Measurements from ENCODE around the gene BCL2A1. TPM values are rescaled to one million over a fixed set of nuclear protein-coding genes. Genes with fewer than 3 reads are reported as not detected.
"Not testable (repeated sequence)": the region's sequence is repeated elsewhere in the genome, so short reads cannot be mapped to it uniquely, and the experiment has no call there.

The BCL2A1 gene
- total and polyA plus RNA-seq, 4 experiments from 2014 or later, result 25.4 to 28.5 (median 27.2) TPM

- intact Hi-C loops (cut with micrococcal nuclease), result no loop called here
- H3K36me3 Mint-ChIP-seq, result peaks cover 50 to 60% of the 10 kb centered on the region in 2 donors
Measured at GRCh38 chr15:79919090-79919748, 51.8 kb downstream of the BCL2A1 start.

GRCh38 chr15:79918278-79918677, 52.7 kb downstream of the BCL2A1 start:
- ChIA-PET POLR2A (ENCODE audit: partially characterized antibody) (no interaction called here), CTCF (ENCODE audit: partially characterized antibody) (no interaction called here)
- Mint-ChIP-seq H3K27ac (no peak overlapping the region), H3K27me3 (no peaks in the 10 kb centered on the region), H3K4me1 (peaks cover 7 to 21% (median 14%) of the 10 kb centered on the region in 4 donors), H3K4me3 (no peak overlapping the region), H3K9me3 (peaks cover 0 to 85% (median 71%) of the 10 kb centered on the region in 8 donors), H3K36me3 (peaks cover 55 to 57% of the 10 kb centered on the region in 2 donors)
- Histone ChIP-seq H3K27ac (ENCODE audit: low read depth, low read length) (no peak overlapping the region), H3K36me3 (ENCODE audit: insufficient read depth, low read length) (peaks cover 4% of the 10 kb centered on the region), H3K9me3 (ENCODE audit: control insufficient read depth in 1 of 2, low read length in 2 of 2) (peaks cover 4 to 37% of the 10 kb centered on the region in 2 donors), H3K27me3 (ENCODE audit: insufficient read depth, low read length) (no peaks in the 10 kb centered on the region), H3K4me3 (ENCODE audit: low read length in 2 of 2) (no peak overlapping the region), H3K4me1 (ENCODE audit: insufficient read depth, low read length) (peaks cover 13% of the 10 kb centered on the region)
- intact Hi-C loops (cut with micrococcal nuclease), result no loop called here
- peak in 1 of 5 donors; percentile 37 for DNase-seq

More at GRCh38 chr15:79919090-79919748, 51.8 kb downstream of the BCL2A1 start:
- H3K4me1 Mint-ChIP-seq, result peaks cover 10 to 30% (median 19%) of the 10 kb centered on the region in 4 donors
- peaks cover 16% of the 10 kb centered on the region for H3K4me1 ChIP-seq (ENCODE audit: insufficient read depth, low read length)
- no peak overlapping the region for H3K27ac Mint-ChIP-seq
- no peak for DNase-seq
- H3K9me3 ChIP-seq (ENCODE audit: control insufficient read depth in 1 of 2, low read length in 2 of 2), result peaks cover 2 to 37% of the 10 kb centered on the region in 2 donors
- H3K4me3 Mint-ChIP-seq, result no peak overlapping the region
- H3K9me3 Mint-ChIP-seq, result peaks cover 0 to 84% (median 64%) of the 10 kb centered on the region in 8 donors
- H3K4me3 ChIP-seq (ENCODE audit: low read length in 2 of 2), result no peak overlapping the region
- no peaks in the 10 kb centered on the region for H3K27me3 Mint-ChIP-seq
- POLR2A ChIA-PET (ENCODE audit: partially characterized antibody), result no interaction called here
- no peak overlapping the region for H3K27ac ChIP-seq (ENCODE audit: low read depth, low read length)
- peaks cover 4% of the 10 kb centered on the region for H3K36me3 ChIP-seq (ENCODE audit: insufficient read depth, low read length)
- H3K27me3 ChIP-seq (ENCODE audit: insufficient read depth, low read length), result no peaks in the 10 kb centered on the region
- CTCF ChIA-PET (ENCODE audit: partially characterized antibody), result no interaction called here

GRCh38 chr15:79916502-79917132, 54.4 kb downstream of the BCL2A1 start:
- H3K4me3 Mint-ChIP-seq, result no peak overlapping the region
- Histone ChIP-seq H3K9me3 (ENCODE audit: control insufficient read depth in 1 of 2, low read length in 2 of 2) (peaks cover 4 to 37% of the 10 kb centered on the region in 2 donors), H3K27ac (ENCODE audit: low read depth, low read length) (no peak overlapping the region), H3K27me3 (ENCODE audit: insufficient read depth, low read length) (no peaks in the 10 kb centered on the region), H3K4me3 (ENCODE audit: low read length in 2 of 2) (no peak overlapping the region), H3K36me3 (ENCODE audit: insufficient read depth, low read length) (peaks cover 4% of the 10 kb centered on the region), H3K4me1 (ENCODE audit: insufficient read depth, low read length) (peaks cover under 1% of the 10 kb centered on the region)
- peaks cover 0 to 85% (median 67%) of the 10 kb centered on the region in 8 donors for H3K9me3 Mint-ChIP-seq
- peaks cover 47% of the 10 kb centered on the region in 2 donors for H3K36me3 Mint-ChIP-seq
- no peak for DNase-seq
- ChIA-PET CTCF (ENCODE audit: partially characterized antibody) (interaction anchor here (0.8 to 1.4 kb wide), 3 partner anchors 10 to 77 kb away, joined by 3 to 4 read pairs (median 3); no protein-coding TSS in a partner anchor), POLR2A (ENCODE audit: partially characterized antibody) (interaction anchor here (0.9 to 1.0 kb wide), 2 partner anchors 21 to 143 kb away, joined by 3 read pairs; partner anchors contain the start of gene ZFAND6)
- intact Hi-C loops (cut with micrococcal nuclease), result no loop called here
- peaks cover 2 to 4% (median 4%) of the 10 kb centered on the region in 4 donors for H3K4me1 Mint-ChIP-seq
- no peaks in the 10 kb centered on the region for H3K27me3 Mint-ChIP-seq
- no peak overlapping the region for H3K27ac Mint-ChIP-seq

GRCh38 chr15:79915776-79916501, 55.1 kb downstream of the BCL2A1 start:
- H3K27ac Mint-ChIP-seq; CTCF ChIA-PET (ENCODE audit: partially characterized antibody); intact Hi-C loops (cut with micrococcal nuclease); H3K36me3 ChIP-seq (ENCODE audit: insufficient read depth, low read length); H3K4me3 ChIP-seq (ENCODE audit: low read length in 2 of 2); H3K27me3 ChIP-seq (ENCODE audit: insufficient read depth, low read length); H3K27ac ChIP-seq (ENCODE audit: low read depth, low read length); H3K4me3 Mint-ChIP-seq; H3K4me1 Mint-ChIP-seq; DNase-seq; H3K4me1 ChIP-seq (ENCODE audit: insufficient read depth, low read length); H3K27me3 Mint-ChIP-seq: not testable (repeated sequence)
- POLR2A ChIA-PET (ENCODE audit: partially characterized antibody), result interaction anchor here (1.1 to 1.5 kb wide), 2 partner anchors 7 to 18 kb away, joined by 3 to 4 read pairs; no protein-coding TSS in a partner anchor
- Mint-ChIP-seq H3K36me3 (peaks cover 43% of the 10 kb centered on the region in 2 donors), H3K9me3 (peaks cover 0 to 79% (median 63%) of the 10 kb centered on the region in 8 donors)
- peaks cover 4 to 37% of the 10 kb centered on the region in 2 donors for H3K9me3 ChIP-seq (ENCODE audit: control insufficient read depth in 1 of 2, low read length in 2 of 2)

GRCh38 chr15:79914728-79915127, 56.3 kb downstream of the BCL2A1 start:
- Histone ChIP-seq H3K36me3 (ENCODE audit: insufficient read depth, low read length) (no peaks in the 10 kb centered on the region), H3K27ac (ENCODE audit: low read depth, low read length) (no peak overlapping the region), H3K27me3 (ENCODE audit: insufficient read depth, low read length) (no peaks in the 10 kb centered on the region), H3K4me1 (ENCODE audit: insufficient read depth, low read length) (no peaks in the 10 kb centered on the region), H3K4me3 (ENCODE audit: low read length in 2 of 2) (no peak overlapping the region), H3K9me3 (ENCODE audit: control insufficient read depth in 1 of 2, low read length in 2 of 2) (peaks cover 4 to 37% of the 10 kb centered on the region in 2 donors)
- Mint-ChIP-seq H3K4me3 (no peak overlapping the region), H3K36me3 (peaks cover 43% of the 10 kb centered on the region in 2 donors), H3K9me3 (peaks cover 5 to 68% (median 58%) of the 10 kb centered on the region in 8 donors), H3K4me1 (peaks cover 0 to 7% (median 4%) of the 10 kb centered on the region in 4 donors), H3K27me3 (no peaks in the 10 kb centered on the region), H3K27ac (no peak overlapping the region)
- DNase-seq, result no peak
- intact Hi-C loops (cut with micrococcal nuclease), result no loop called here
- POLR2A ChIA-PET (ENCODE audit: partially characterized antibody), result interaction anchor here (1.1 to 1.5 kb wide), 2 partner anchors 9 to 17 kb away, joined by 3 to 4 read pairs; no protein-coding TSS in a partner anchor
- CTCF ChIA-PET (ENCODE audit: partially characterized antibody), result interaction anchor here (0.9 to 1.2 kb wide), 2 partner anchors 9 to 17 kb away, joined by 3 read pairs; partner anchors contain the start of gene MTHFS

Other genes with a start within 250 kb of the BCL2A1 start
- gene MTHFS, start 74.2 kb downstream of the BCL2A1 start, total RNA-seq, result 10 to 100 TPM; 21.3 to 25.6 TPM
- gene MTHFS, start 74.2 kb downstream of the BCL2A1 start, polyA plus RNA-seq, result 100 to 1,000 TPM in 1 of 2 donors, 10 to 100 TPM in 1; 62.9 to 136 TPM
- 10 to 100 TPM; 58.3 to 60.9 TPM for gene ZFAND6, start 88.5 kb upstream of the BCL2A1 start, total RNA-seq
- 100 to 1,000 TPM; 104 to 139 TPM for gene ZFAND6, start 88.5 kb upstream of the BCL2A1 start, polyA plus RNA-seq
- 1 to 10 TPM; 7.2 TPM for gene FAH, start 181.8 kb upstream of the BCL2A1 start, total RNA-seq
- 1 to 10 TPM; 6.2 to 8.9 TPM for gene FAH, start 181.8 kb upstream of the BCL2A1 start, polyA plus RNA-seq

Measured in CD4-positive, alpha-beta memory T cell (primary cell).